Stomach (tissue), 4 donors: ENCODE data around the gene RAMACL.

ENCODE experiments used
- CTCF ChIP-seq, 7 experiments: fragments of 450-650 bp in 4 of 7; fragments of 200-600 bp in 3 of 7; sonication (generic) in 3 of 7; IDR thresholded peaks; one replicate each; pipeline ENCODE4 v1.5.1; 2016 to 2019; ENCODE audit warnings: antibody characterized with exemption in 7 of 7, control low read depth in 2 of 7, mild to moderate bottlenecking in 1 of 7
- POLR2A ChIP-seq, 4 donors: fragments of 450-650 bp; IDR thresholded peaks; one replicate each; pipeline ENCODE4 v1.6.1; 2016; ENCODE audit warnings: antibody characterized with exemption in 4 of 4, control low read depth in 2 of 4, mild to moderate bottlenecking in 1 of 4, moderate library complexity in 1 of 4
- POLR2AphosphoS5 ChIP-seq, 3 donors: sonication (generic); formaldehyde crosslinking; IDR thresholded peaks; one replicate each; pipeline ENCODE4 v1.6.1; 2016; ENCODE audit warnings: antibody characterized with exemption in 3 of 3

DNA sequence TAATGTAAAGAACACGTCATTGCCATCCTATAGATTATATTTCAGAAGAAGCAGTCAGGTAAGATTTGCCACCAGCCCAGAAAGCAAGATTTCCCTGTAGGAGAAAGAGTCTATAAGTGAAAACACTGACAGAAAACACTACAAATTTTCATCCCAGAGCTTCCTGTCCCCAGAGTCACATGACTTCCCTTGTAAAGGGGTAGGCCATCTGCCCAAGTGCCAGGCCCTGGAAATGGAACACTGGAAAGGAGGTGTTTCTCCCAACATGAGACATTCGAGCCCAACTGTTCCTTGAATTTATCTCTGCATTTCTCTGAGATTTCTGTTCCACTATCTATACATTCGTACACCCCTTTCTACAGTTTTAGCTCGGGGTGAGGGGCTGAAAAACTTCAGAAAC, 46.9 kb downstream of the RAMACL start:
- TF ChIP-seq CTCF (IDR thresholded peaks at IDR 0.05) (no peak), POLR2A (IDR thresholded peaks at IDR 0.05) (no peak), POLR2AphosphoS5 (IDR thresholded peaks at IDR 0.05) (no peak)
